Stimulated activated CD4-positive, alpha-beta T cell treated with anti-CD3 and anti-CD28 coated beads, Interleukin-15, amount 100 ng/mL, for 24 hours (primary cell): ENCODE results near the gene SON.
"Not testable (repeated sequence)": the region's sequence is repeated elsewhere in the genome, so short reads cannot be mapped to it uniquely, and the experiment has no call there.

Experiments
- DNase-seq: peaks from one replicate; pipeline ENCODE4 v3.0.0-alpha.2; 2020

The SON gene

GRCh38 chr21:33542640-33543504, at the start of gene SON:
Gene SON, plus strand, starts transcription at chr21:33543038. Its CDS starts 55 bp downstream, at chr21:33543093.
- DNase-seq = peak; percentile 98

- no peak for DNase-seq
Observed at GRCh38 chr21:33493756-33494155, 49.1 kb upstream of the SON start.

GRCh38 chr21:33495743-33496142, 47.1 kb upstream of the SON start:
- no peak for DNase-seq

- DNase-seq = no peak
Observed at GRCh38 chr21:33496345-33496744, 46.5 kb upstream of the SON start.

GRCh38 chr21:33505833-33506232, 37.0 kb upstream of the SON start:
- no peak for DNase-seq

GRCh38 chr21:33507003-33507402, 35.8 kb upstream of the SON start:
- DNase-seq = not testable (repeated sequence)

- no peak for DNase-seq
Observed at GRCh38 chr21:33510826-33511225, 32.0 kb upstream of the SON start.

- no peak for DNase-seq
Observed at GRCh38 chr21:33511639-33512038, 31.2 kb upstream of the SON start.

- no peak for DNase-seq
Observed at GRCh38 chr21:33512481-33512880, 30.4 kb upstream of the SON start.

- DNase-seq = no peak
Observed at GRCh38 chr21:33514229-33514628, 28.6 kb upstream of the SON start.

- no peak for DNase-seq
Observed at GRCh38 chr21:33518899-33519298, 23.9 kb upstream of the SON start.

- no peak for DNase-seq
Observed at GRCh38 chr21:33522297-33522952, 20.4 kb upstream of the SON start.

- no peak for DNase-seq
Observed at GRCh38 chr21:33522953-33523349, 19.9 kb upstream of the SON start.

GRCh38 chr21:33531007-33531406, 11.8 kb upstream of the SON start:
- DNase-seq = no peak

- no peak for DNase-seq
Observed at GRCh38 chr21:33537212-33537611, 5.6 kb upstream of the SON start.

GRCh38 chr21:33539616-33540015, 3.2 kb upstream of the SON start:
- no peak for DNase-seq

GRCh38 chr21:33540711-33541104, 2.1 kb upstream of the SON start:
- no peak for DNase-seq

GRCh38 chr21:33541105-33541711, 1.6 kb upstream of the SON start:
- DNase-seq = peak; percentile 33

- DNase-seq = peak; percentile 91
Observed at GRCh38 chr21:33541756-33542639, 840 bp upstream of the SON start, which contains the start of gene GART. Gene GART, minus strand, starts transcription at chr21:33542117. Its CDS starts 2,802 bp downstream, at chr21:33539315.

GRCh38 chr21:33543505-33544129, 779 bp downstream of the SON start:
- DNase-seq = peak; percentile 85

- DNase-seq = no peak
Observed at GRCh38 chr21:33544451-33545195, 1.8 kb downstream of the SON start.
